SU-DHL-6 (cell line): Measurements from ENCODE around the gene HMGCS1.
A peak's percentile ranks its signal among the peaks of the same experiment; 100 is the strongest.

Experiments
- H2AFZ ChIP-seq: fragments of 200-600 bp; sonication (generic); 2 replicates; pipeline ENCODE4 v1.6.1; 2014; ENCODE audit warnings: low read depth, mild to moderate bottlenecking, moderate library complexity, mixed read lengths, antibody characterized with exemption, low read length; ENCODE audit not compliant: severe bottlenecking
- H3F3A ChIP-seq: fragments of 200-600 bp; shearing (Covaris generic); 2 replicates; pipeline ENCODE4 v1.6.0; 2016; ENCODE audit warnings: antibody characterized with exemption, mild to moderate bottlenecking; ENCODE audit not compliant: insufficient read depth
- H3K27ac ChIP-seq: fragments of 200-600 bp; sonication (generic); 2 replicates; pipeline ENCODE4 v1.5.1; 2016; ENCODE audit warnings: low read depth, mild to moderate bottlenecking, low read length, moderate library complexity, mixed read lengths
- H3K27me3 ChIP-seq: fragments of 200-600 bp; sonication (generic), shearing (Covaris generic); 2 replicates; pipeline ENCODE4 v1.6.0; 2014; ENCODE audit warnings: mild to moderate bottlenecking, low read length
- H3K36me3 ChIP-seq: fragments of 200-600 bp; sonication (generic); 2 replicates; pipeline ENCODE4 v1.6.1; 2014; ENCODE audit warnings: mild to moderate bottlenecking, low read length, mixed read lengths
- H3K4me2 ChIP-seq: fragments of 300-600, 200-600 bp; shearing (Covaris generic), sonication (generic); 2 replicates; pipeline ENCODE4 v1.6.0; 2014; ENCODE audit warnings: low read length, low read depth, mild to moderate bottlenecking; ENCODE audit not compliant: poor library complexity, severe bottlenecking
- H3K4me3 ChIP-seq: fragments of 200-600 bp; sonication (generic); 2 replicates; pipeline ENCODE4 v1.5.1; 2014; ENCODE audit warnings: antibody characterized with exemption, low read length, mild to moderate bottlenecking, mixed read lengths; ENCODE audit not compliant: insufficient read depth, poor library complexity, severe bottlenecking
- H3K79me2 ChIP-seq: fragments of 200-600 bp; sonication (generic); 2 replicates; pipeline ENCODE4 v1.6.1; 2014; ENCODE audit warnings: mild to moderate bottlenecking, low read length, moderate library complexity; ENCODE audit not compliant: insufficient read depth
- H3K9ac ChIP-seq: fragments of 200-600 bp; sonication (generic); 2 replicates; pipeline ENCODE4 v1.7.0; 2014; ENCODE audit warnings: mild to moderate bottlenecking, low read length
- H3K9me2 ChIP-seq: fragments of 200-600 bp; sonication (generic); replicated peaks from 2 replicates; pipeline ENCODE4 v1.6.1; 2014; ENCODE audit warnings: low read length; ENCODE audit not compliant: insufficient read depth
- H3K9me3 ChIP-seq: fragments of 200-600 bp; sonication (generic); 2 replicates; pipeline ENCODE4 v1.6.1; 2014; ENCODE audit warnings: low read length, mixed read lengths; ENCODE audit not compliant: insufficient read depth
- H4K20me1 ChIP-seq: fragments of 200-600 bp; sonication (generic); 2 replicates; pipeline ENCODE4 v1.6.1; 2014; ENCODE audit warnings: low read depth, mild to moderate bottlenecking, antibody characterized with exemption, low read length, moderate library complexity, mixed read lengths
- EZH2phosphoT487 ChIP-seq: fragments of 200-600 bp; sonication (generic), shearing (Covaris generic); conservative IDR thresholded peaks from 2 replicates; pipeline ENCODE4 v1.6.1; 2018; ENCODE audit warnings: mild to moderate bottlenecking, antibody characterized with exemption, low read length, moderate library complexity, mixed read lengths
- TF ChIP-seq, protein P1 (sequence below): fragments of 200-600 bp; sonication (generic); IDR thresholded peaks from one replicate; pipeline ENCODE4 v1.5.1; 2017; ENCODE audit warnings: antibody characterized with exemption, mild to moderate bottlenecking, low read length, moderate library complexity; ENCODE audit not compliant: insufficient read depth, poor library complexity, severe bottlenecking

HMGCS1 gene

DNA sequence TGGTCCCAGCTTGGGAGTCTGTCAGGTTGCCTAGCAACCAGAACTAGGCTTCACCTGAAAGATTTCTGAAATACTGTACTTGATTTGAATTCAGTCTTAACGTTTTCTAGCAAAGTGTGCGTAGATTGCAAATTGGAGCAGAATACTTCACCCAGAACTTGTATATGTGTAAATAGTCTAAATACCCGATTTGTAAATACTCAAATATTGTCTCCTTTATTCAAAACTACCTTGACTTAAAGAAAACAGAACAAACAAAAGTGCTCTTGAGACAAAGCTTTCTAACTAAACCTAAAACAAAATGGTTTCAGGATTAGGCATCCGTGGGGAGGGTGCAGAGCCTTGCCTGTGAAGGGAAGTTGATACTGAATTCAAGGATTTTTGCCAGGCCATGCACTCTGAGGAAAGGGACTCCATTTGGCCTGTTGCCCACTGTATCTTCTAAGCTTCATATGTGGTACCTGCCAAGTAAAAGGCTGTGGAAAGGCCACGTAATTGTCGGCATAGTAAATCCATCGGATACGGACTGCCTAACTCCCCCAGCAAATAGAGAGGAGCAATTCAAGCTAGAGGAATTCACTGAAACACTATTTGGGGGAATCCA is 744 bp upstream of the HMGCS1 start:
- peak overlapping the region; percentile 15 for H2AFZ ChIP-seq
- peak overlapping the region; percentile 6 for H3K4me3 ChIP-seq
- H3K36me3 ChIP-seq = peaks cover 29% of the 10 kb centered on the region
- peaks cover 42% of the 10 kb centered on the region for H3K79me2 ChIP-seq
- no peaks in the 10 kb centered on the region for H3K9me2 ChIP-seq
- H4K20me1 ChIP-seq = peaks cover 33% of the 10 kb centered on the region
- peak overlapping the region; percentile 56 for H3K4me2 ChIP-seq
- H3K27me3 ChIP-seq = no peaks in the 10 kb centered on the region
- no peaks in the 10 kb centered on the region for H3K9me3 ChIP-seq
- TF ChIP-seq, protein P1, sequence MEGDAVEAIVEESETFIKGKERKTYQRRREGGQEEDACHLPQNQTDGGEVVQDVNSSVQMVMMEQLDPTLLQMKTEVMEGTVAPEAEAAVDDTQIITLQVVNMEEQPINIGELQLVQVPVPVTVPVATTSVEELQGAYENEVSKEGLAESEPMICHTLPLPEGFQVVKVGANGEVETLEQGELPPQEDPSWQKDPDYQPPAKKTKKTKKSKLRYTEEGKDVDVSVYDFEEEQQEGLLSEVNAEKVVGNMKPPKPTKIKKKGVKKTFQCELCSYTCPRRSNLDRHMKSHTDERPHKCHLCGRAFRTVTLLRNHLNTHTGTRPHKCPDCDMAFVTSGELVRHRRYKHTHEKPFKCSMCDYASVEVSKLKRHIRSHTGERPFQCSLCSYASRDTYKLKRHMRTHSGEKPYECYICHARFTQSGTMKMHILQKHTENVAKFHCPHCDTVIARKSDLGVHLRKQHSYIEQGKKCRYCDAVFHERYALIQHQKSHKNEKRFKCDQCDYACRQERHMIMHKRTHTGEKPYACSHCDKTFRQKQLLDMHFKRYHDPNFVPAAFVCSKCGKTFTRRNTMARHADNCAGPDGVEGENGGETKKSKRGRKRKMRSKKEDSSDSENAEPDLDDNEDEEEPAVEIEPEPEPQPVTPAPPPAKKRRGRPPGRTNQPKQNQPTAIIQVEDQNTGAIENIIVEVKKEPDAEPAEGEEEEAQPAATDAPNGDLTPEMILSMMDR = no peak
- TF ChIP-seq EZH2phosphoT487 = no peak
- H3K27ac ChIP-seq = peak overlapping the region; percentile 89
- no peaks in the 10 kb centered on the region for H3F3A ChIP-seq
- peak overlapping the region; percentile 35 for H3K9ac ChIP-seq

DNA sequence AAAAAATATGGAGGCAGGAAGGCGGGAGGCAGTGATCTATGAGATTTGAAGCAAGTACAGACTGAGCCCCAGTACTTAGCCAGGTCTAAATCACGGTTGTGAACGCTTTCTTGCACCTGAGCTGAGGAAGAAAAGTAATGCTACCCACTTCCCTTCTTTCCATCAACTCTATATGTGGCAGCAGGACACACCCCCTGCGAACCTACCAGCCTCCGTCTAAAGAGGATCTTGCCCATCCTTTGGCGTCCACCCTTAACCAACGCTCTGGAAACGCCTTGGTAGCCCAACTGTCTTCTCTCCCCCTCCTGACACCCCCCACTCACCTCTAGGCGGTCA is 545 bp downstream of the HMGCS1 start:
- peak overlapping the region; percentile 30 for H2AFZ ChIP-seq
- H3K36me3 ChIP-seq = peaks cover 40% of the 10 kb centered on the region
- peak overlapping the region; percentile 92 for H3K27ac ChIP-seq
- TF ChIP-seq EZH2phosphoT487 = no peak
- TF ChIP-seq, protein P1 = no peak
- H3K4me2 ChIP-seq = peak overlapping the region; percentile 96
- H3K79me2 ChIP-seq = peaks cover 55% of the 10 kb centered on the region
- H3K9me2 ChIP-seq = no peaks in the 10 kb centered on the region
- H4K20me1 ChIP-seq = peaks cover 46% of the 10 kb centered on the region
- H3K4me3 ChIP-seq = peak overlapping the region; percentile 79
- no peaks in the 10 kb centered on the region for H3K9me3 ChIP-seq
- H3K27me3 ChIP-seq = no peaks in the 10 kb centered on the region
- peaks cover 10% of the 10 kb centered on the region; the same call in 1 of the 2 replicates for H3F3A ChIP-seq
- peak overlapping the region; percentile 93 for H3K9ac ChIP-seq

DNA sequence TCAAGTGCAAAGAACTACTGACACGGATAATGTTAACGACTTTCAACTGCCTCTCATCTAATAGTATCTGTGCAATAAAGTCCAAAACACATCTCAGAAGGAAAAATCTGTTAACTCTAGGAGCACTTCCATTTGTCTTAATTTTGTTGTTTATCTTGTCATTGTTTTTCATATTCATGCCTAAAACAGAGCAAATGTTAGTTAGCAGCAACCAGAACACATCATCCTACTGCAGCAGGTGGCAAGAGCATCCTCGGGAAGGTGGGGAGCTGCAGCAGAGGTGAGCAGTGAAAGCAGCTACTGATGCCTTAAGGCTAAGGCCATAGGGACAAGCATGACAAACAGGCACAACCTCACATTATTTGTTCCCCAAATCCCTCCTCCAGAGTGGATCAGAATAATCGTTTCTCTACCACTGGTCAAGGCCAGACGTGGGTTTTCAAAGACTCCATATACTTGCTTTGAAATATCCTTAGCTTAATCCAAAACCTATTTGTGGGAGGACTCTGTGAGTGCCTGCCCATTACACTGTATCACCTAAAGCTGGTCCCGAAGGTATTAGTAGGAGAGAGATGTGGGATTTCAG is 1.0 kb downstream of the HMGCS1 start:
- peaks cover 43% of the 10 kb centered on the region for H3K36me3 ChIP-seq
- peak overlapping the region; percentile 96 for H3K4me2 ChIP-seq
- peaks cover 15% of the 10 kb centered on the region; the same call in 1 of the 2 replicates for H3F3A ChIP-seq
- TF ChIP-seq, protein P1 = no peak
- H3K79me2 ChIP-seq = peaks cover 60% of the 10 kb centered on the region
- H3K27me3 ChIP-seq = no peaks in the 10 kb centered on the region
- H3K9me3 ChIP-seq = no peaks in the 10 kb centered on the region
- peaks cover 51% of the 10 kb centered on the region for H4K20me1 ChIP-seq
- peak overlapping the region; percentile 93 for H3K9ac ChIP-seq
- peak overlapping the region; percentile 79 for H3K4me3 ChIP-seq
- no peaks in the 10 kb centered on the region for H3K9me2 ChIP-seq
- no peak overlapping the region for H2AFZ ChIP-seq
- peak overlapping the region; percentile 92 for H3K27ac ChIP-seq
